ENCODE measurements around the gene SSTR5. TPM values are rescaled to one million over a fixed set of nuclear protein-coding genes. Genes with fewer than 3 reads are reported as not detected.

SSTR5 gene
- total and polyA plus RNA-seq, 10 of the 15 experiments (the other 5 are each of a cell fraction or from before 2014, with no cell fraction given) = not detected

DNA sequence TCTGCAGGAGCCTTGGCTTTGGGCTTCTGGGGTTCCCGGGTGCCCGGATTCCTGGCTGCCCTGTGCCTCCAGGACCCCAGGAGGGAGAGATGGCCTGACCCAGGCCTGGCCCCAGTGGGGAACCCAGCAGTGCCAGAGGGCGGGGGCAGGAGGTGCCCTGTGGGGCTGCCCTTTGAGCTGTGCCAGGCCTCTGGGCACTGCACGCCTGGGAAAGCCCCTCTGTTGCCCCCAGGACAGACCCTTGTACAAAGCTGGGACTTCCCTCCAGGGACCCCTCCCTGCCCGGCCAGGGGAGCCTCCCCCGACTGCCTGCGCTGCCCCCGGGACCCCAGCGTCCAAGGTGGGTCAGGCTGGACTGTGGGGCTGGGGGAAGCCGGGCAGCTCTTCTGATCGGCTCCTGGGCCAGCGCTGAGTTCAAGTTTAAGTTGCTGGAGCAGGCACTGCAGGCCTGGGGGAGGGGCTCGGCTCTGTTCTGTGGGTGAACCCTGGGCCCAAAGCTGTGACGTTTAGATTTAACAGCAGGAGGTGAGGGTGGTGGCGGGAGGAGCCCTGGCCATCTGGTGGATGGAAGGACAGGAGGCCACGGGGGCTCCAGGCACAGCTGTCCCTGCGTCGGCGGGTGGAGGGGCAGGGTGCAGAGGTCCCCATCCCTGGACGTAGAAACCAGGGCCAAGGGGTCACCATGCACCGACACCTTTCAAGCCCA, 51.1 kb downstream of the SSTR5 start:
- H3K27ac ChIP-seq (ENCODE audit: control insufficient read depth, insufficient read depth) = no peak overlapping the region
- TF ChIP-seq EZH2 (IDR thresholded peaks at IDR 0.05; ENCODE audit: borderline replicate concordance, control insufficient read depth, low read depth, low read length) (no peak), ZNF217 (IDR thresholded peaks at IDR 0.05) (no peak), NR2C2 (IDR thresholded peaks at IDR 0.05; ENCODE audit: borderline replicate concordance, control insufficient read depth, insufficient read length, low read depth) (no peak), KLF5 (IDR thresholded peaks at IDR 0.05; ENCODE audit: partially characterized antibody) (no peak), IRF4 (IDR thresholded peaks at IDR 0.05; ENCODE audit: low read depth, low read length) (no peak), PML (IDR thresholded peaks at IDR 0.05; ENCODE audit: low read length) (no peak)
- FAIRE-seq (no peak), ATAC-seq (no peak), DNase-seq (ENCODE audit: low read depth, low spot score) (no peak)
- ChIA-PET RAD21 (ENCODE audit: unreplicated experiment) (no interaction called here), SMC1A (ENCODE audit: uncharacterized antibody, unreplicated experiment) (no interaction called here), CTCF (no interaction called here), POLR2A (no interaction called here)
- H3K4me1 ChIP-seq (ENCODE audit: control insufficient read depth, insufficient read depth, low read length) = no peaks in the 10 kb centered on the region
- no peaks in the 10 kb centered on the region for H4K20me1 ChIP-seq (ENCODE audit: control insufficient read depth, insufficient read depth)
- H3K9ac ChIP-seq (ENCODE audit: control insufficient read depth, insufficient read depth, low read length) = no peak overlapping the region
- no peaks in the 10 kb centered on the region for H3K27me3 ChIP-seq (replicated peaks in 1 of 2; ENCODE audit: control insufficient read depth in 2 of 2, insufficient read depth in 2 of 2, low read length in 1 of 2)
- no peak overlapping the region for H3K4me2 ChIP-seq (ENCODE audit: control insufficient read depth, insufficient read depth)
- in situ Hi-C loops (cut with MboI) (loop anchor here (10.0 kb wide), 1 partner anchor 59 kb away; no protein-coding TSS in a partner anchor), intact Hi-C loops (cut with micrococcal nuclease; ENCODE audit: unreplicated experiment) (no loop called here)
- no peaks in the 10 kb centered on the region for H3K36me3 ChIP-seq (ENCODE audit: control insufficient read depth in 2 of 2, insufficient read depth in 2 of 2, low read length in 1 of 2)
- H2AFZ ChIP-seq (ENCODE audit: control insufficient read depth, low read depth, low read length) = no peak overlapping the region
- no peaks in the 10 kb centered on the region for H3K79me2 ChIP-seq (ENCODE audit: control insufficient read depth, insufficient read depth, low read length)
- no TSS peak for BruUV-seq (replicated peaks)
- H3K4me3 ChIP-seq = no peak overlapping the region
- no peaks in the 10 kb centered on the region for H3K9me3 ChIP-seq (replicated peaks; ENCODE audit: control insufficient read depth, insufficient read depth, low read length)
- 35% methylated on average over 17 of the region's 21 CpGs for WGBS (ENCODE audit: insufficient coverage, insufficient replicate concordance, low lambda C conversion rate, missing lambda C conversion rate)

GRCh38 chr16:1124291-1124690, 51.7 kb downstream of the SSTR5 start:
- Histone ChIP-seq H3K79me2 (ENCODE audit: control insufficient read depth, insufficient read depth, low read length) (no peaks in the 10 kb centered on the region), H3K36me3 (ENCODE audit: control insufficient read depth in 2 of 2, insufficient read depth in 2 of 2, low read length in 1 of 2) (no peaks in the 10 kb centered on the region), H3K4me2 (ENCODE audit: control insufficient read depth, insufficient read depth) (no peak overlapping the region), H3K4me1 (ENCODE audit: control insufficient read depth, insufficient read depth, low read length) (no peaks in the 10 kb centered on the region), H2AFZ (ENCODE audit: control insufficient read depth, low read depth, low read length) (no peak overlapping the region), H3K4me3 (no peak overlapping the region), H3K27ac (ENCODE audit: control insufficient read depth, insufficient read depth) (no peak overlapping the region), H3K27me3 (replicated peaks in 1 of 2; ENCODE audit: control insufficient read depth in 2 of 2, insufficient read depth in 2 of 2, low read length in 1 of 2) (no peaks in the 10 kb centered on the region), H3K9ac (ENCODE audit: control insufficient read depth, insufficient read depth, low read length) (no peak overlapping the region), H4K20me1 (ENCODE audit: control insufficient read depth, insufficient read depth) (no peaks in the 10 kb centered on the region), H3K9me3 (replicated peaks; ENCODE audit: control insufficient read depth, insufficient read depth, low read length) (no peaks in the 10 kb centered on the region)
- in situ Hi-C loops (cut with MboI) (loop anchor here (10.0 kb wide), 1 partner anchor 59 kb away; no protein-coding TSS in a partner anchor), intact Hi-C loops (cut with micrococcal nuclease; ENCODE audit: unreplicated experiment) (no loop called here)
- WGBS (ENCODE audit: insufficient coverage, insufficient replicate concordance, low lambda C conversion rate, missing lambda C conversion rate) = 41% methylated on average over 17 of the region's 18 CpGs
- DNase-seq (ENCODE audit: low read depth, low spot score) (no peak), ATAC-seq (no peak), FAIRE-seq (no peak)
- RAD21 ChIA-PET (ENCODE audit: unreplicated experiment) = no interaction called here
- SMC1A ChIA-PET (ENCODE audit: uncharacterized antibody, unreplicated experiment) = no interaction called here
- POLR2A ChIA-PET = interaction anchor here (0.6 kb wide), 1 partner anchor 581 kb away, joined by 3 read pairs; no protein-coding TSS in a partner anchor
- no TSS peak for BruUV-seq (replicated peaks)
- CTCF ChIA-PET = no interaction called here
- TF ChIP-seq RFX5 (IDR thresholded peaks at IDR 0.05; ENCODE audit: low read depth, low read length) (no peak), TBL1XR1 (IDR thresholded peaks at IDR 0.05; ENCODE audit: low read depth, low read length) (no peak), SMAD1 (IDR thresholded peaks at IDR 0.05; ENCODE audit: low read depth, partially characterized antibody) (no peak), SMC3 (IDR thresholded peaks at IDR 0.05; ENCODE audit: borderline replicate concordance, low read length) (no peak), SIN3A (IDR thresholded peaks at IDR 0.05; ENCODE audit: low read depth, low read length) (no peak), ZNF24 (IDR thresholded peaks at IDR 0.05) (no peak), STAT1 (conservative IDR thresholded peaks at IDR 0.05) (no peak), NFXL1 (IDR thresholded peaks at IDR 0.05; ENCODE audit: borderline replicate concordance) (no peak), MYB (IDR thresholded peaks at IDR 0.05; ENCODE audit: borderline replicate concordance, low read depth, low read length) (no peak), RAD51 (IDR thresholded peaks at IDR 0.05) (no peak)
- TF ChIP-seq, protein P1, sequence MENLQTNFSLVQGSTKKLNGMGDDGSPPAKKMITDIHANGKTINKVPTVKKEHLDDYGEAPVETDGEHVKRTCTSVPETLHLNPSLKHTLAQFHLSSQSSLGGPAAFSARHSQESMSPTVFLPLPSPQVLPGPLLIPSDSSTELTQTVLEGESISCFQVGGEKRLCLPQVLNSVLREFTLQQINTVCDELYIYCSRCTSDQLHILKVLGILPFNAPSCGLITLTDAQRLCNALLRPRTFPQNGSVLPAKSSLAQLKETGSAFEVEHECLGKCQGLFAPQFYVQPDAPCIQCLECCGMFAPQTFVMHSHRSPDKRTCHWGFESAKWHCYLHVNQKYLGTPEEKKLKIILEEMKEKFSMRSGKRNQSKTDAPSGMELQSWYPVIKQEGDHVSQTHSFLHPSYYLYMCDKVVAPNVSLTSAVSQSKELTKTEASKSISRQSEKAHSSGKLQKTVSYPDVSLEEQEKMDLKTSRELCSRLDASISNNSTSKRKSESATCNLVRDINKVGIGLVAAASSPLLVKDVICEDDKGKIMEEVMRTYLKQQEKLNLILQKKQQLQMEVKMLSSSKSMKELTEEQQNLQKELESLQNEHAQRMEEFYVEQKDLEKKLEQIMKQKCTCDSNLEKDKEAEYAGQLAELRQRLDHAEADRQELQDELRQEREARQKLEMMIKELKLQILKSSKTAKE (IDR thresholded peaks at IDR 0.05; ENCODE audit: low read depth, poor library complexity, severe bottlenecking) = no peak

Data from GM12878 (cell line).